Smooth muscle cell (in vitro differentiated cells): ENCODE results near the gene APCDD1. TPM values are rescaled to one million over a fixed set of nuclear protein-coding genes. Genes with fewer than 3 reads are reported as not detected.
A peak's percentile ranks its signal among the peaks of the same experiment; 100 is the strongest.

ENCODE experiments used
- DNase-seq: peaks from one replicate; lab custom pipeline; 2025; ENCODE audit not compliant: unreplicated experiment; lab: John Stamatoyannopoulos, UW
- H2AFZ ChIP-seq: fragments of 200-600 bp; sonication (generic); 2 replicates; pipeline ENCODE4 v1.6.0; 2016; ENCODE audit warnings: antibody characterized with exemption, low read depth, mild to moderate bottlenecking
- H3F3A ChIP-seq: fragments of 200-600 bp; sonication (generic); 2 replicates; pipeline ENCODE4 v1.6.0; 2017; ENCODE audit warnings: antibody characterized with exemption, low read depth
- H3K27ac ChIP-seq: fragments of 200-600 bp; sonication (generic); 2 replicates; pipeline ENCODE4 v1.5.1; 2016; ENCODE audit warnings: low read depth, mild to moderate bottlenecking
- H3K27me3 ChIP-seq: fragments of 200-600 bp; sonication (generic); 2 replicates; pipeline ENCODE4 v1.6.1; 2016; ENCODE audit warnings: low read depth, mild to moderate bottlenecking
- H3K36me3 ChIP-seq: fragments of 200-600 bp; sonication (generic); 2 replicates; pipeline ENCODE4 v1.5.1; 2016; ENCODE audit warnings: low read depth
- H3K4me1 ChIP-seq: fragments of 200-600 bp; sonication (generic); 2 replicates; pipeline ENCODE4 v1.5.1; 2016; ENCODE audit warnings: low read depth
- H3K4me2 ChIP-seq: fragments of 200-600 bp; sonication (generic); 2 replicates; pipeline ENCODE4 v1.6.0; 2016; ENCODE audit warnings: mild to moderate bottlenecking
- H3K4me3 ChIP-seq: fragments of 200-600 bp; sonication (generic); 2 replicates; pipeline ENCODE4 v1.5.1; 2016; ENCODE audit warnings: mild to moderate bottlenecking
- H3K79me2 ChIP-seq: fragments of 200-600 bp; sonication (generic); 2 replicates; pipeline ENCODE4 v1.6.0; 2016; ENCODE audit warnings: low read depth, mild to moderate bottlenecking
- H3K9ac ChIP-seq: fragments of 200-600 bp; sonication (generic); 2 replicates; pipeline ENCODE4 v1.6.0; 2016; ENCODE audit warnings: low read depth
- H3K9me3 ChIP-seq: fragments of 200-600 bp; sonication (generic); replicated peaks from 2 replicates; pipeline ENCODE4 v1.5.1; 2016; ENCODE audit warnings: low read depth
- H4K20me1 ChIP-seq: fragments of 200-600 bp; sonication (generic); 2 replicates; pipeline ENCODE4 v1.6.0; 2016; ENCODE audit warnings: low read depth
- WGBS: methylation state at CpG from one replicate; pipeline ENCODE4 v1.1.7; 2016; ENCODE audit warnings: low lambda C conversion rate; 5-methylcytosine and 5-hydroxymethylcytosine counted together
- polyA plus RNA-seq: library from polyadenylated mRNA; unstranded; fragments of >200 nt; fragmentation: Nextera tagmentation; extraction: Ambion mirVana; gene quantifications from 2 replicates; pipeline ENCODE4 v1.2.1, GENCODE V29; 2016
- total RNA-seq: library from RNA; depleted of rRNA; stranded (reverse); fragments of >200 nt; gene quantifications from 2 replicates; pipeline ENCODE4 v1.2.3, GENCODE V29; 2014
- TF ChIP-seq, protein P1 (sequence below): fragments of 200-600 bp; sonication (generic); IDR thresholded peaks from 2 replicates; pipeline ENCODE4 v1.5.1; 2017; ENCODE audit warnings: borderline replicate concordance, mild to moderate bottlenecking, antibody characterized with exemption; ENCODE audit not compliant: insufficient read depth, poor library complexity, severe bottlenecking

Gene APCDD1
- total and polyA plus RNA-seq, 2 experiments from 2014 or later = 17.3 to 23.1 TPM

DNA sequence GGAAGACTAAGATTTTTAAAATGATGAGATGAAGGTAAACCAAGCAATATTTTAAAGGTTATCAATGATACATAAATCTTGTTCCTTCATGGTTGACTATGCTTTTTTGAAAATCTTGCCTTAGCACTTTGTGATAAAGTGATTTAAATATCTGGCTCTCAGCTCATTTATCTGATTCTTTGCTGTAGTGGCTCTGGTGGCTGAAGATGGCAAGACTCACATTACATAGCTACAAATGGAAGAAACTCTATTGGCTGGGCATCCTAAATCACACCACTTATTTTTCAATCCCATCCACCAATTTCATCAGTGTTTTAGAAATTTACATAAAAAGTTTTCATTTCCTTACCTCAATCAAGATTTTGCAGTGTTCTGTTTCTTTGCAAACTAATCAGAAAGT, 16.6 kb upstream of the APCDD1 start:
- H3K27ac ChIP-seq = no peak overlapping the region
- H3K4me2 ChIP-seq = no peak overlapping the region
- H3K4me1 ChIP-seq = no peaks in the 10 kb centered on the region
- H3K36me3 ChIP-seq = no peaks in the 10 kb centered on the region
- no peaks in the 10 kb centered on the region for H3F3A ChIP-seq
- TF ChIP-seq, protein P1, sequence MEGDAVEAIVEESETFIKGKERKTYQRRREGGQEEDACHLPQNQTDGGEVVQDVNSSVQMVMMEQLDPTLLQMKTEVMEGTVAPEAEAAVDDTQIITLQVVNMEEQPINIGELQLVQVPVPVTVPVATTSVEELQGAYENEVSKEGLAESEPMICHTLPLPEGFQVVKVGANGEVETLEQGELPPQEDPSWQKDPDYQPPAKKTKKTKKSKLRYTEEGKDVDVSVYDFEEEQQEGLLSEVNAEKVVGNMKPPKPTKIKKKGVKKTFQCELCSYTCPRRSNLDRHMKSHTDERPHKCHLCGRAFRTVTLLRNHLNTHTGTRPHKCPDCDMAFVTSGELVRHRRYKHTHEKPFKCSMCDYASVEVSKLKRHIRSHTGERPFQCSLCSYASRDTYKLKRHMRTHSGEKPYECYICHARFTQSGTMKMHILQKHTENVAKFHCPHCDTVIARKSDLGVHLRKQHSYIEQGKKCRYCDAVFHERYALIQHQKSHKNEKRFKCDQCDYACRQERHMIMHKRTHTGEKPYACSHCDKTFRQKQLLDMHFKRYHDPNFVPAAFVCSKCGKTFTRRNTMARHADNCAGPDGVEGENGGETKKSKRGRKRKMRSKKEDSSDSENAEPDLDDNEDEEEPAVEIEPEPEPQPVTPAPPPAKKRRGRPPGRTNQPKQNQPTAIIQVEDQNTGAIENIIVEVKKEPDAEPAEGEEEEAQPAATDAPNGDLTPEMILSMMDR = peak; percentile 41
- H3K9me3 ChIP-seq = no peaks in the 10 kb centered on the region
- no peaks in the 10 kb centered on the region for H3K79me2 ChIP-seq
- no peak overlapping the region for H2AFZ ChIP-seq
- no peak overlapping the region for H3K9ac ChIP-seq
- no peak overlapping the region for H3K4me3 ChIP-seq
- DNase-seq = no peak
- H3K27me3 ChIP-seq = no peaks in the 10 kb centered on the region
- no peaks in the 10 kb centered on the region for H4K20me1 ChIP-seq

DNA sequence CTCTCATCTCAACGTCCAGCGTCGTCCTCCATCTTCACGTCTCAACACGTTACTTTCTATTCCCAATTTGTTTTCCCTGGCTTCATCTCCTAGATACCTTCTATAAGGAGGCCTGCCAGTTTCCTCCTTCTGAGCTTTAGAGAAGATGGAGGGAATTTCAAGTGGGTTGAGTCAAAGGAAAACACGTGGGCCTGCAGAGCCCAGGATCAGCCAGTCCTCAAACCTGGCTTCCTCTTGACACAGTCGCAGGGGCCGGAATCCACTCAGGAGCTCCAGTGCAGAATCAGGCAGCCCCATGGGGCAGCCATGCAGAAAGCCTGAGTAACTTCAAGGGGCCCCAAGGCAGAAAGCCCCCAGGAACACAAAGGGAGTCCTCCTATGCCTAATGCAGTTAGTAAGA, 14.5 kb upstream of the APCDD1 start:
- no peak overlapping the region for H3K27ac ChIP-seq
- H3K36me3 ChIP-seq = no peaks in the 10 kb centered on the region
- no peaks in the 10 kb centered on the region for H3K79me2 ChIP-seq
- no peak overlapping the region for H3K9ac ChIP-seq
- no peak overlapping the region for H2AFZ ChIP-seq
- H3K27me3 ChIP-seq = no peaks in the 10 kb centered on the region
- no peaks in the 10 kb centered on the region for H3K9me3 ChIP-seq
- no peak overlapping the region for H3K4me2 ChIP-seq
- DNase-seq = no peak
- no peaks in the 10 kb centered on the region for H3K4me1 ChIP-seq
- TF ChIP-seq, protein P1 = no peak
- WGBS = 95% methylated on average over 8 of the region's 8 CpGs
- H3F3A ChIP-seq = no peaks in the 10 kb centered on the region
- no peaks in the 10 kb centered on the region for H4K20me1 ChIP-seq
- no peak overlapping the region for H3K4me3 ChIP-seq

DNA sequence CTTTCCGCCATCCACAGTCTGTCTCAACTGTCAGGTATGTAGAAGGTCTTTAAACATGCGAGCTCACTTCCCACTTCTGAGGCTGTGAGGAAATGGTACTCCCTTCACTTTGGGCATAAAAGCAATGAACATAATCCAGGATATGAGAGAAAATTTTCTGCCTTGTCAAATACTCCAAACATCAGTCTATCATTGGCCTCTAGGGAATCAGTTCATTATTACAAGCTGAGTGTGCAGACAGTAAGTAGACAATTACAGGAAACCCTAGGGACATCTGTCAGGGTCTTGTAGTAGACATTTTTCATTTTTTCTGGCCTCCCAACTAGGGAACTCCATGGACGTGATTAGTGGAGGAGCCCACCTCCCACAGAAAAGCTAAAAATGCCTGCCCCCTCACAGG, 13.6 kb upstream of the APCDD1 start:
- DNase-seq = no peak
- Histone ChIP-seq H3K4me1 (no peaks in the 10 kb centered on the region), H3K27ac (no peak overlapping the region), H3K4me2 (no peak overlapping the region), H3K9ac (no peak overlapping the region), H3K9me3 (no peaks in the 10 kb centered on the region), H2AFZ (no peak overlapping the region), H3K4me3 (no peak overlapping the region), H3F3A (no peaks in the 10 kb centered on the region), H3K27me3 (no peaks in the 10 kb centered on the region), H3K36me3 (no peaks in the 10 kb centered on the region), H4K20me1 (no peaks in the 10 kb centered on the region), H3K79me2 (no peaks in the 10 kb centered on the region)
- WGBS = 65% methylated on average over 3 of the region's 3 CpGs
- TF ChIP-seq, protein P1 = no peak

DNA sequence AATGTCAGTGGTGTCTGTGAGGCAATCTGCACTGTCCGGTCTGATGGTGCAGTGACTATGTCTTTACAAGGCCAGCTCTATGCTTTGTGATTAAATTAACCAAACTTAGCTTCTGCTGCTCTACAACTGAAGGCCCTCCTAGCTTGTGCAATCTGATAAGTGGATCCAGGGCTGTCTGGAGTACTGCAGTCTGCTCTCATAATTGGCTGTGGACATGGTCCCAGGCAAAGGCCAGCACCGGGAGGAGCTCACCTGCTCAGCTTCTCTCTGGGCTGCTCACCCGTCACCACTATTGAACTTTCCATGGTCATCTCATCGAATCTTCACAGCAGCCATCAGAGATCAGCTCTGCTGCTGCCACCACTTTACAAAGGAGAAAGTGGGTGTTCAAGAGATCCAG, 13.0 kb upstream of the APCDD1 start:
- Histone ChIP-seq H3K4me3 (no peak overlapping the region), H3K27me3 (no peaks in the 10 kb centered on the region), H3K36me3 (no peaks in the 10 kb centered on the region), H3K9ac (no peak overlapping the region), H3K27ac (no peak overlapping the region), H4K20me1 (no peaks in the 10 kb centered on the region), H2AFZ (no peak overlapping the region), H3K4me1 (no peaks in the 10 kb centered on the region), H3F3A (no peaks in the 10 kb centered on the region), H3K79me2 (no peaks in the 10 kb centered on the region), H3K9me3 (no peaks in the 10 kb centered on the region), H3K4me2 (no peak overlapping the region)
- WGBS = 78% methylated on average over 4 of the region's 4 CpGs
- TF ChIP-seq, protein P1 = no peak
- no peak for DNase-seq
